Neural cell (in vitro differentiated cells): ENCODE results near the gene NFIX. TPM values are rescaled to one million over a fixed set of nuclear protein-coding genes. Genes with fewer than 3 reads are reported as not detected.

ENCODE experiments used
- H2AFZ ChIP-seq: fragments of 200-600, 300-800 bp; sonication (generic), shearing (Covaris generic); 2 replicates; pipeline ENCODE4 v1.6.0; 2014; ENCODE audit warnings: low read depth, mild to moderate bottlenecking, antibody characterized with exemption, low read length, moderate library complexity
- H3F3A ChIP-seq: fragments of 200-600 bp; shearing (Covaris generic); 2 replicates; pipeline ENCODE4 v1.6.1; 2016; ENCODE audit warnings: mild to moderate bottlenecking, moderate library complexity, mixed read lengths, antibody characterized with exemption, low read length; ENCODE audit not compliant: insufficient read depth, poor library complexity, severe bottlenecking
- H3K27ac ChIP-seq: fragments of 200-600, 300-800 bp; sonication (generic), shearing (Covaris generic); 2 replicates; pipeline ENCODE4 v1.5.1; 2014; ENCODE audit warnings: mild to moderate bottlenecking, low read length, moderate library complexity
- H3K27me3 ChIP-seq: fragments of 300-800, 200-600 bp; sonication (generic), shearing (Covaris generic); 2 replicates; pipeline ENCODE4 v1.6.0; 2014; ENCODE audit warnings: mild to moderate bottlenecking, low read depth, low read length, moderate library complexity; ENCODE audit not compliant: insufficient read depth
- H3K36me3 ChIP-seq: fragments of 300-800, 200-600 bp; sonication (generic), shearing (Covaris generic); 2 replicates; pipeline ENCODE4 v1.5.1; 2014; ENCODE audit warnings: mild to moderate bottlenecking, antibody characterized with exemption, low read length, moderate library complexity; ENCODE audit not compliant: insufficient read depth
- H3K4me2 ChIP-seq: fragments of 300-800, 200-600 bp; sonication (generic), shearing (Covaris generic); 2 replicates; pipeline ENCODE4 v1.6.0; 2014; ENCODE audit warnings: mild to moderate bottlenecking, low read length
- H3K4me3 ChIP-seq: fragments of 300-800, 200-600 bp; sonication (generic), shearing (Covaris generic); 2 replicates; pipeline ENCODE4 v1.5.1; 2014; ENCODE audit warnings: mild to moderate bottlenecking, low read length, moderate library complexity
- H3K79me2 ChIP-seq: fragments of 200-600 bp; shearing (Covaris generic); replicated peaks from 2 replicates; pipeline ENCODE4 v1.6.0; 2014; ENCODE audit warnings: mild to moderate bottlenecking, low read length, moderate library complexity; ENCODE audit not compliant: insufficient read depth
- H3K9ac ChIP-seq: fragments of 300-800, 200-600 bp; sonication (generic), shearing (Covaris generic); 2 replicates; pipeline ENCODE4 v1.6.1; 2016; ENCODE audit warnings: mild to moderate bottlenecking, low read length, mixed read lengths
- H3K9me2 ChIP-seq: fragments of 200-600 bp; shearing (Covaris generic); 2 replicates; pipeline ENCODE4 v1.6.1; 2016; ENCODE audit warnings: mild to moderate bottlenecking, low read length, mixed read lengths; ENCODE audit not compliant: insufficient read depth
- H3K9me3 ChIP-seq: fragments of 200-600, 300-800 bp; sonication (generic), shearing (Covaris generic); 2 replicates; pipeline ENCODE4 v1.6.1; 2016; ENCODE audit warnings: mild to moderate bottlenecking, mixed run types, low read length, moderate library complexity, mixed read lengths
- H4K20me1 ChIP-seq: fragments of 200-600 bp; shearing (Covaris generic); 2 replicates; pipeline ENCODE4 v1.6.1; 2016; ENCODE audit warnings: mild to moderate bottlenecking, mixed run types; ENCODE audit not compliant: insufficient read depth
- CTCF ChIP-seq: fragments of 450-650 bp; IDR thresholded peaks from 2 replicates; pipeline ENCODE4 v1.5.1; 2014; ENCODE audit warnings: antibody characterized with exemption, mild to moderate bottlenecking, moderate library complexity; ENCODE audit not compliant: poor library complexity, severe bottlenecking
- EP300 ChIP-seq: fragments of 450-650 bp; conservative IDR thresholded peaks from 2 replicates; pipeline ENCODE4 v1.6.1; 2014; ENCODE audit warnings: antibody characterized with exemption, mild to moderate bottlenecking, moderate library complexity; ENCODE audit not compliant: poor library complexity, severe bottlenecking
- EZH2 ChIP-seq: fragments of 200-600, 300-800 bp; shearing (Covaris generic), sonication (generic); IDR thresholded peaks from 2 replicates; pipeline ENCODE4 v1.6.1; 2014; ENCODE audit warnings: antibody characterized with exemption, low read length, borderline replicate concordance, mild to moderate bottlenecking; ENCODE audit not compliant: insufficient read depth, poor library complexity, severe bottlenecking
- MXI1 ChIP-seq: fragments of 450-650 bp; conservative IDR thresholded peaks from 2 replicates; pipeline ENCODE4 v1.6.1; 2014; ENCODE audit warnings: antibody characterized with exemption, mild to moderate bottlenecking; ENCODE audit not compliant: poor library complexity, severe bottlenecking
- POLR2AphosphoS5 ChIP-seq: IDR thresholded peaks from 2 replicates; pipeline ENCODE4 v1.6.1; 2012
- RAD21 ChIP-seq: fragments of 450-650 bp; conservative IDR thresholded peaks from 2 replicates; pipeline ENCODE4 v1.6.1; 2014; ENCODE audit warnings: antibody characterized with exemption, mild to moderate bottlenecking, moderate library complexity
- REST ChIP-seq: IDR thresholded peaks from 2 replicates; pipeline ENCODE4 v1.6.1; 2012; ENCODE audit warnings: borderline replicate concordance
- SMC3 ChIP-seq: fragments of 450-650 bp; conservative IDR thresholded peaks from 2 replicates; pipeline ENCODE4 v1.6.1; 2014; ENCODE audit warnings: antibody characterized with exemption, mild to moderate bottlenecking, moderate library complexity; ENCODE audit not compliant: poor library complexity
- TAF1 ChIP-seq: IDR thresholded peaks from 2 replicates; pipeline ENCODE4 v1.6.1; 2012; ENCODE audit warnings: low read depth
- polyA plus RNA-seq: library from polyadenylated mRNA; depleted of rRNA; stranded (reverse); fragments of >200 nt; gene quantifications from 2 replicates; pipeline ENCODE4 v1.2.3, GENCODE V29; 2014

The NFIX gene
- polyA plus RNA-seq, 1 donor from 2014 or later: not detected

DNA sequence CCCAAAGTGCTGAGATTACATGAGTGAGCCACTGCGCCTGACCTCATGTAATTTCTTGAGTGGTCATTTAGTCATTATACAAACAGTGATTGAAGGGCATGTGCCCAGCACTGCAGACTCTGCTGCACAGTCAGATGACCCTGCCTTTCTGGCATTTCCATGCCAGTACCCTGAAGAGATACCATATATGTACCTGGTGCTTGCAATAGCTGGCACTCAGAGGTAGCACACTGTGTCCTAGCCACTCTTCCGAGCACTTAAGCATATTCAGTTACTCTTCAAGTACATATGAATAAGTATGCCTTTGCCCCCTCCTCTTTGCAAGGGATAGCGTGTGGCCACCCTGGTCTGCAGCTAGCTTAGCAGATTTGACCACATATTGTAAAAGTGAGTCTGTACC, 139.4 kb downstream of the NFIX start:
- Histone ChIP-seq H3K4me2 (no peak overlapping the region), H3K27me3 (no peaks in the 10 kb centered on the region), H3K4me3 (no peak overlapping the region), H3K9ac (no peak overlapping the region), H2AFZ (no peak overlapping the region), H3K36me3 (no peaks in the 10 kb centered on the region), H3K9me2 (no peaks in the 10 kb centered on the region), H4K20me1 (no peaks in the 10 kb centered on the region), H3K27ac (no peak overlapping the region), H3K79me2 (peaks cover 13% of the 10 kb centered on the region), H3K9me3 (no peaks in the 10 kb centered on the region), H3F3A (no peaks in the 10 kb centered on the region)
- TF ChIP-seq SMC3 (no peak), EP300 (no peak), RAD21 (no peak), REST (no peak), CTCF (no peak), MXI1 (no peak), POLR2AphosphoS5 (no peak), EZH2 (no peak), TAF1 (no peak)

GRCh38 chr19:13135068-13136062, 140.1 kb downstream of the NFIX start:
- Histone ChIP-seq H3K9ac (no peak overlapping the region), H3K27ac (no peak overlapping the region), H3K9me3 (no peaks in the 10 kb centered on the region), H3K27me3 (no peaks in the 10 kb centered on the region), H4K20me1 (no peaks in the 10 kb centered on the region), H3K79me2 (peaks cover 7% of the 10 kb centered on the region), H3F3A (no peaks in the 10 kb centered on the region), H3K36me3 (no peaks in the 10 kb centered on the region), H3K9me2 (no peaks in the 10 kb centered on the region), H3K4me3 (no peak overlapping the region), H3K4me2 (no peak overlapping the region), H2AFZ (no peak overlapping the region)
- TF ChIP-seq REST (no peak), RAD21 (no peak), POLR2AphosphoS5 (no peak), SMC3 (no peak), MXI1 (no peak)
